ENCODE results near the gene GUCY2C. TPM values are rescaled to one million over a fixed set of nuclear protein-coding genes. Genes with fewer than 3 reads are reported as not detected.

GUCY2C gene
- total RNA-seq, 1 experiment from 2014 or later: 1.9 TPM

DNA sequence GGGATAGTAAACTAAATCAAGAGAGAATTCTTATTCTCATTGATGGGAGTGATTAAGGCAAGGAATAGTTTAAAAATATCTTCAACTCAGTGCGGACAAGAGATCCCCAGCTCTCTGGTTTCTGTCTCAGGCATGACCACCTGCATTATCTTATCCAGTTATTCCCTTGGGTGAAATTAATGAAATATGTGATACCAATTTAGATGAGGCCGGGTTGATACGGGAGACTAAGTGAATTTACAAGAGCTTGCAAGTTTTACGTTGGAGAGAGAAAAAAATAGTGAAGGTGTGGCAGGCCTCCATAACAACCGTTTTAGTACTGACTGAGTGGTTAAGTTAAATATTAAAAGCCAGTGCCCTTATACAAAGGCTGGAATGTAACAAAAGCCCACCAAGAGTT lies 67.6 kb downstream of the GUCY2C start:
- Histone ChIP-seq H3K27me3 (ENCODE audit: insufficient read depth, low read length) (no peaks in the 10 kb centered on the region), H3K4ac (ENCODE audit: low read depth, low read length) (no peak overlapping the region), H2AK5ac (ENCODE audit: insufficient read length, low read length) (no peak overlapping the region), H4K20me1 (ENCODE audit: control insufficient read depth, insufficient read depth, insufficient read length) (no peaks in the 10 kb centered on the region), H3K79me1 (ENCODE audit: insufficient read depth, low read depth, low read length, poor library complexity, severe bottlenecking) (no peaks in the 10 kb centered on the region), H2BK20ac (ENCODE audit: low read depth, low read length, poor library complexity, severe bottlenecking) (no peak overlapping the region), H4K91ac (ENCODE audit: insufficient read length, low read depth, low read length) (no peak overlapping the region), H3K4me1 (ENCODE audit: insufficient read depth, low read length) (peaks cover 3% of the 10 kb centered on the region; the same call in 1 of the 2 replicates), H3K18ac (ENCODE audit: insufficient read length, low read depth, low read length) (no peak overlapping the region), H4K8ac (replicated peaks; ENCODE audit: insufficient read length, low read depth, low read length) (no peak overlapping the region), H3K23me2 (ENCODE audit: insufficient read length, low read depth, low read length, poor library complexity, severe bottlenecking) (no peaks in the 10 kb centered on the region), H3K9ac (ENCODE audit: extremely low read depth, insufficient read length, low read length) (no peak overlapping the region), H3K4me2 (ENCODE audit: insufficient read depth, insufficient read length, low read length) (no peak overlapping the region), H3K14ac (ENCODE audit: insufficient read depth, low read length) (no peak overlapping the region), H3K56ac (ENCODE audit: insufficient read length, low read depth, low read length) (no peak overlapping the region), H3K23ac (ENCODE audit: insufficient read length, low read depth, low read length) (no peak overlapping the region), H3K9me3 (ENCODE audit: control insufficient read depth, low read depth, low read length) (no peaks in the 10 kb centered on the region), H2BK12ac (ENCODE audit: insufficient read length, low read depth, low read length) (no peak overlapping the region), H2BK120ac (ENCODE audit: low read depth, low read length, poor library complexity, severe bottlenecking) (no peak overlapping the region), H2BK5ac (ENCODE audit: insufficient read length, low read length) (no peak overlapping the region), H3K79me2 (ENCODE audit: insufficient read depth, low read length) (no peaks in the 10 kb centered on the region), H2BK15ac (ENCODE audit: low read depth, low read length) (no peak overlapping the region), H3K27ac (ENCODE audit: insufficient read length, low read depth, low read length) (no peak overlapping the region), H3T11ph (ENCODE audit: low read length) (no peak overlapping the region), H4K5ac (ENCODE audit: insufficient read length, low read depth, low read length) (no peak overlapping the region), H2AFZ (ENCODE audit: low read length) (no peak overlapping the region)
- Mint-ChIP-seq H3K4me3 (no peak overlapping the region), H3K27ac (no peak overlapping the region), H3K27me3 (ENCODE audit: low read depth) (no peaks in the 10 kb centered on the region), H3K36me3 (ENCODE audit: insufficient read depth in 1 of 3, low read depth in 3 of 3) (no peaks in the 10 kb centered on the region; a peak in 1 of 7 replicates), H3K4me1 (peaks cover 9 to 14% of the 10 kb centered on the region in 2 experiments), H3K9me3 (no peaks in the 10 kb centered on the region)
- WGBS (ENCODE audit: extremely low coverage, insufficient read length, low lambda C conversion rate): no CpG with 5 or more reads among the region's 5 CpGs
- TF ChIP-seq, protein P1, sequence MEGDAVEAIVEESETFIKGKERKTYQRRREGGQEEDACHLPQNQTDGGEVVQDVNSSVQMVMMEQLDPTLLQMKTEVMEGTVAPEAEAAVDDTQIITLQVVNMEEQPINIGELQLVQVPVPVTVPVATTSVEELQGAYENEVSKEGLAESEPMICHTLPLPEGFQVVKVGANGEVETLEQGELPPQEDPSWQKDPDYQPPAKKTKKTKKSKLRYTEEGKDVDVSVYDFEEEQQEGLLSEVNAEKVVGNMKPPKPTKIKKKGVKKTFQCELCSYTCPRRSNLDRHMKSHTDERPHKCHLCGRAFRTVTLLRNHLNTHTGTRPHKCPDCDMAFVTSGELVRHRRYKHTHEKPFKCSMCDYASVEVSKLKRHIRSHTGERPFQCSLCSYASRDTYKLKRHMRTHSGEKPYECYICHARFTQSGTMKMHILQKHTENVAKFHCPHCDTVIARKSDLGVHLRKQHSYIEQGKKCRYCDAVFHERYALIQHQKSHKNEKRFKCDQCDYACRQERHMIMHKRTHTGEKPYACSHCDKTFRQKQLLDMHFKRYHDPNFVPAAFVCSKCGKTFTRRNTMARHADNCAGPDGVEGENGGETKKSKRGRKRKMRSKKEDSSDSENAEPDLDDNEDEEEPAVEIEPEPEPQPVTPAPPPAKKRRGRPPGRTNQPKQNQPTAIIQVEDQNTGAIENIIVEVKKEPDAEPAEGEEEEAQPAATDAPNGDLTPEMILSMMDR (conservative IDR thresholded peaks at IDR 0.05): no peak
- DNase-seq: no peak

Data from H9 (cell line).